HG02798 (cell line): ENCODE data around the gene GUCY1A1.

ENCODE experiments used
- ATAC-seq: cut with Tn5 transposase; IDR thresholded peaks from one replicate; pipeline ENCODE4 v1.9.1; 2021; ENCODE audit warnings: mild to moderate bottlenecking; ENCODE audit not compliant: unreplicated experiment, poor library complexity

Gene GUCY1A1

DNA sequence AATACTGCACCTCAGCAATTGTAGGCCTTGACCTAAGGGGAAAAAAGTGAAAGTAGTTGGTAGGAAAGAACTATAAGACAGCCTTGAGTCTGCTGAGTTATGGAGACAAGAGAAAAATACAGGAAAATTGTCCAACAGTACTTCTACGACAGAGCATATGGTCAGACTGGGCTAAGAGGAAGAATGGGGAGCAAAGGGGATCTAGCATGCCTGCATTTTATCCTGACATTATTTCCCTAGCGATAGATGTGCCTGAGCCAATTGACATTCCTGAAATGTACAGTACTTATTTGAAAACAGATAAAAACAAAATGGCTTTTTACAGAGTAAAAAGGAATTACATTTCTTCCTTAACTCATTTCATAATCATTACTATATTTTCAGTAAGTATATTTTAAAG, 22.2 kb downstream of the GUCY1A1 start:
- no peak for ATAC-seq

DNA sequence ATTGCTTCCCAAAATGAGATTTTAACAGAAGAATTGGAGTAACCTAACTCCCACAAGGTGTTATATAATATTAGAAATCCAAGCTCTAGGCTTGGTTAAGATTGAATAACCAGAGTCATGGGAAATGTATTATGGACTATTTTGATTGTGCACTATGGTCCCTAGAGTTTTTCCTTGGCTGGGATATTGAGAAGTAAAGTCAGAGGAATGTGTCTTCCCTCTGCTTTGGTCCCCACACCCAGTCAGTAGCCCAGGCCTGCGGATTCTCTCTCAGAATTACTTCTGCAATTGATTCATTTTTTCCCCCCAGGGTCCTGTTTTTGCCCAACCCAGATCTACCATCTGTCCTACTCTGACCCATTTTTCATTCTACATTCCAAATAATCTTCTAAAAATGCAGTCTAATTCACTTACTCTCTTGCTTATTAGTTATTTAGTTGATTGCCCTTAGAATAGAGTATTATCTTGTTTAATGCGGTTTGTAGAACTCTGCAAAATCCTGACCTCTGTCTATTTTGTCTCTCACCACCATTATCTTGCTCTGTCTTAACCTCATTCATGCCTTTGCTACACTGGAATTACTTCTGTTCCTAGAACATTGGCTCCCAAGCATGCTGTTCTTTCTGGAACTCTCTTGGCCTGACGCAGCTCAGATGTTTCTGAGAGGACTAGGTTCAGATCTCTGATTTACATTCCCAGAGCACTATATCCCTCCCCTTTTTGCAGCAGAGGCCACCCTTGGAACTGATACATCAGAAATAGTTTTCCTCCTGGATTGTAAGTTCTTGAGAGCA, 23.6 kb downstream of the GUCY1A1 start:
- no peak for ATAC-seq

DNA sequence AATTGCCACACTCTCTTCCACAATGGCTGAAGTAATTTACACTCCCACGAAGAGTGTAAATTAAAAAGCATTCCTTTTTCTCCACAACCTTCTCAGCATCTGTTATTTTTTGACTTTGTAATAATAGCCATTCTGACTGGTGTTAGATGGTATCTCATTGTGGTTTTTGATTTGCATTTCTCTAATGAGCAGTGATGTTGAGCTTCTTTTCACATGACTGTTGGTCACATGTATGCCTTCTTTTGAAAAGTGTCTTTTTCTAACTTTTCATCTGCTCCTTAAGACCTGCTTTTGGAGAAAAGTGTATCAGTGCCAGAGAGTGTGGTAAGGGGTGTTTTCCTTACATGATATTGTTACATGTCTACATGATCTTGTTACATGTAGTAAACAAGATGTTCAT, 25.7 kb downstream of the GUCY1A1 start:
- peak; percentile 57 for ATAC-seq

DNA sequence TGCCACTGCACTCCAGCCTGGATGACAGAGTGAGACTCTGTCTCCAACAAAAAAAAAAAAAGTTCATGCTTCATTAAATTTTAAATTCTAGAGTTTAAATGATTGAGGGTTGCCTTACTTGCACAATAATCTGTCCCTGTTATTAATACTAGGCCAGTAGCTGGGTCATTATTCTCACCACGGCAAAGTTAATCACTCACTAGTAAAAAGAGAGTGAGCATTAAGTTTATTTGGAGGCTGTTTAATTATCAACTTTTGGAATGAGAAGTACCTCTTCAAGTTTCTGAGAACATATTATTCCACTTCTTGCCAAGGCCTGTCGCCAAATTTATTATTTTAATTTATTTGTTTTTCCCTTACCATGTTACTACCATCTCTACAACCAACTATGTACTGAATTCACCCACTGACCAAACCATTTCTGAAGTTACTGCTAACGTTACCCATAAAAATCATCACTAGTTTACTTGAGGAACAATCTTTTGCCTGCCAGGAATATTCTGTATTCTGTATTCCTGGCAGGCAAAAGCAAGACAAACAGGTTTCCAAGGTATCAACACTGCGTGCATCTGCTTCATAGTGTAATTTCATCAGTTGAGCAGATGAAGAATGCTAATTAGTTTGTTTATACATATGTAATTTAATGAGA, 26.5 kb downstream of the GUCY1A1 start:
- ATAC-seq = no peak

DNA sequence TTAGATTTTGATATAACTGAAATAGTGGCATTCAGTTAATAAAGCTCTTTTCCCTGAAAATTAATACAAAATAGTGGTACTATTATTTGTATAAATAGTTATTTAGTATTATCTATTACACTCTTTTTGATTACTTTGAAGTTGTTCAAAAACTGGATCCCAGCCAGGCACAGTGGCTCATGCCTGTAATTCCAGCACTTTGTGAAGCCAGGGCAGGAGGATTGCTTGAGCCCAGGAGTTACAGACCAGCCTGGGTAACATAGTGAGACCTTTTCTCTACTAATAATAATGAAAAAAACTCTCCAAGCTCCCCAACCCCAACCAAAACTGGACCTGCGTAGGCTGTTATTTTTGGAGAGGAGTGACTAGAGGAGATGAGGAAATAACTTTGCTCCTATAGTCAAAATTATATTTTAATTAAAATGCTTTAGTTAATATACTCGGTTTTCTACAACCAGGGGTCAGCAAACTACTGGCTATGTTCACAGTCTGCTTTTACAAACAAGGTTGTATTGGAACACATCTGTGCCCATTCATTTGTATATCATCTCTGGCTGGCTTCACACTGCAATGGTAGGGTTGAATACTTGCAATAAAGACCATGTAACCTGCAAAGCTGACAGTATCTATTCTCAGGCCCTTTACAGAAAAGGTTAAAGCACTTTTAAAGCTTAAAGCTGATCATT, 27.6 kb downstream of the GUCY1A1 start:
- no peak for ATAC-seq

DNA sequence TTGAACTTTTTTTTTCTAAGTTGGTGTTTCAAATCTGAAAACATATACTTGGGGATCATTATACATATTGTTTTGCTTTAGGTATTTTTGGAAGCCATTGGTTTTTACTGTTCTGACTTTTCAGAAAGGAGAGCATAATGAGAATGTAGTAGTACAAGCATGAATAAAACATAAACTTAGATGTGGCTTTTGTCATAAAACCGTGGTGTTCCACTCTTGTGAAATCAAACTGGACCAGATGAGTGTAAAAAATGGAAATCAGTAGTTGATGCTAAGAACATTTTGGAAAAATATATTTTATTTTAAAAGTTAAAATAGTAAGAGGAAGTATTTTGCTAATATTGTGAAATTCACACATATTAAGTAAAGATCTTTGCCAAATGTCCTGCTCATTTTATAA, 29.6 kb downstream of the GUCY1A1 start:
- ATAC-seq = no peak

DNA sequence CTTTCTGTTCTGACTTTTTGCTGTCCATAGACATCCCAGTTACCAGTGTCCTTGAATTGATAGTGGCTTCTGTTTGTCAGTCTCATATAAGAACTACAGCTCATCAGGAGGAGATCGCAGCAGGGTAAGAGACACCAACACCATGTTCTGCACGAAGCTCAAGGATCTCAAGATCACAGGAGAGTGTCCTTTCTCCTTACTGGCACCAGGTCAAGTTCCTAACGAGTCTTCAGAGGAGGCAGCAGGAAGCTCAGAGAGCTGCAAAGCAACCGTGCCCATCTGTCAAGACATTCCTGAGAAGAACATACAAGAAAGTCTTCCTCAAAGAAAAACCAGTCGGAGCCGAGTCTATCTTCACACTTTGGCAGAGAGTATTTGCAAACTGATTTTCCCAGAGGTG, 30.1 kb downstream of the GUCY1A1 start:
- no peak for ATAC-seq

DNA sequence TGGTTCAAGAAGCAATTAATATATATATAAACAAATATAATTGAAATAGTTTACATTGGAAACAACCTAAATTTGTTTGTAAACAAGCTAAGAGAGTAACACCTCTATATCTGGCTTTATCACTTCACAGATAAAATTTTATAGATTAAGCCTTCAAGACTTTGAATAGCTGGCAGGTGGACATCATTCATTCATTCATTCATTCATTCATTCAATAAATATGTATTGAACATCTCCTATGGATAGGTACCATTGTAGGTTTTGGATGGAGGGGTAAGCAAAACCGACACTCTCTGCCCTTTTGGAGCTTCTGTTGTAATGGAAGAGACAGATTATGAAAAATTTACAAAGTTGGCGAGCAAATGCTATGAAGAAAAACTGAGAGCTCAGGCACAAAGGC, 35.2 kb downstream of the GUCY1A1 start:
- ATAC-seq = no peak

DNA sequence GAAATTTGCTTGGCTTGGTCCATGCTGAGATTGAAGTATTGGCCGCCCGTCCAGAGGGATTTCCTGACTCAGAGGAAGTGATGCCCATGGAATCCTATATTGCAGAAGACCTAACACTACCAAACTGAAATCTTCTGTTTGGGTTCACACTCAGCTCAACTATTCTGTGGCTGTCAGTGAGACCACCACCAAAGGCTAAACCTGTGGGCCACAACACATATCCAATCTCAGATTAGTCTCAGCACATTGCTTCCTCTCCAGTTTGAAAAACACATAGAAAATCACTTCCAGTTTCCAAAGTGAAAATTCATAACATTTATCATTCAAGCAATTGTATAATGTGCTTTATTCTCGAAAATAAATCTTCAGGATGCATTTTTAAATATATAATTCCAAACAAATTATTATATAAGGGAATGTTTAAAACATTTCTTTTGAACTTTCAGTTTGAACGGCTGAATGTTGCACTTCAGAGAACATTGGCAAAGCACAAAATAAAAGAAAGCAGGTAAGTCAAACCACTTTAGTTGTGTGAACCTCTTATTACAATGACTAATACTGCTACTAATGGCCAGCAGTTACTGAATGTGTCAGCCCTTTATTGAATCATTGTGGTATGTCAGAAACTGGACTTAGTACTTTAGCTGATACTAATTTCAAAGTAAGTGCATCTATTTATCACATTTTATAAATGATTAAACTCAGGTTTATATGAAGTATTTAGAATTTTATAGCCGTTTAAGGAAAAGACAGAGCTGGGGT, 37.0 kb downstream of the GUCY1A1 start:
- ATAC-seq = peak; percentile 90

DNA sequence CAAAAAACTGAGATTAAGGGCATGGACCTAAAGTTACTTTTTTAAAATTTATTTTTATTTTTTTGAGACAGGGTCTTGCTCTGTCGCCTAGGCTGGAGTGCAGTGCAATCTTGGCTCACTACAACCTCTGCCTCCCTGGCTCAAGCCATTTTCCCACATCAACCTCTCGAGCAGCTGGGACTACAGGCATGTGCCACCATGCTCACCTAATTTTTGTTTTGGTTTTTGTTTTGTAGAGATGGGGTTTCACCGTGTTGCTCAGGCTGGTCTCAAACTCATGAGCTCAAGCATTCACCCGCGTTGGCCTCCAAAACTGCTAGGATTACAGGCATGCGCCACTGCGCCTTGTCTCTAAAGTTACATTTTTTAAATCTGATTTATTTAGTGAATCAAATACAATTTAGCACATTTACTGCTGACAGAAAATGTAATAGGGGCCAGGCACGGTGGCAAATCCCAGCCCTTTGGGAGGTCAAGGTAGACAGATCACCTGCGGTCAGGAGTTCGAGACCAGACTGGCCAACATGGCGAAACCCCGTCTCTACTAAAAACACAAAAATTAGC, 38.3 kb downstream of the GUCY1A1 start:
- no peak for ATAC-seq

DNA sequence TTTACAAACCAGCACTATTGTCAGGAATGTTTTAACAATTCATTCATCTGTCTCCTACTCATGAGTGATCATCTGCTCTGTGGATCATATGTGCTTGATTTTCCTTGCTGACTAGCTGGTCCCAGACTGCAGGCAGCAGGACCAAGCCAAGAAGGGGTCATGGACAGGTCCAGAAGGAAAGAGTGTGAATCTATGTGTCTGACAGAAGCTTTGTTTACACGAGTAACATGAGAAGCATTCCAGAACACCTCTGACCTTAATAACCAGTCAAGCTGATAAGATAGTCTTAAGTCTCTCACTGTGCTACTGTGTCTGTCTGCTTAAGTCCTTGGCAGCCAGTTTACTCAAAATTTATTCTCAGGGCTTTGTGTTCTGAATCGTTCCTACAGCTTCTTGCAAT, 39.0 kb downstream of the GUCY1A1 start:
- ATAC-seq = no peak

DNA sequence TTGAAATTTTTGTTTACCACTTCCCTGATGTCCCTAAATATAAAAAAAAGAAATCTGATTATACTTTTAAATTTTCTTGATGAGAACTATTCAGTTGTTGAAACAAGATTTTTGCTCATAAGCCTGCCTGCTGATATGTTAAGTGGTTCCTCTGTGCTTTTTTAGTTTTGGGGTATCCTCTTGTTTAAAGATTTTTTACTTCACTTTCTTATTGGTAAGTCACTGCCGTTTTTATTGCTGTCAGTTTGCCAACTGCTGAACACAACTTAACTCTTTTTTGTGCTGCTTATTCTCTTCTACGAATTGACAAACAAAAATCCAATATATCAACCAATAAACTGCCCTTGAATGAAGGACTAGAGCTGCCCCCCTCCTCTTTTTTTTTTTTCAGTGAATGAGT, 39.5 kb downstream of the GUCY1A1 start:
- no peak for ATAC-seq

DNA sequence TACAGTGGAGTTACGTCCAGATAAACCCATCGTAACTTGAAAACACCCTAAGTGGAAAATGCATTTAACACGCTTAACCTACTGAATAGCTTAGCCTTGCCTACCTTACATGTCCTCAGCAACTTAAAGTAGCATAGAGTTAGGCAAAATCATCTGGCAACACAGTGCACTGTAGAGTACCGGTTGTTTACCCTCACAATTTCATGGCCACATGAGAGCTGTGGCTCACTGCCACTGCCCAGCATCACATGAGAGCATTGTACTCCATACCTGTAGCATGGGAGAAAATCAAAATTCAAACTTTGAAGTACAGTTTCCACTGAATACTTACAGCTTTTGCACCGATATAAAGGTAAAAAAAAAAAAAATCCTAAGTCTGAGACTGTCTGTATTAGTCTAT, 40.6 kb downstream of the GUCY1A1 start:
- no peak for ATAC-seq

DNA sequence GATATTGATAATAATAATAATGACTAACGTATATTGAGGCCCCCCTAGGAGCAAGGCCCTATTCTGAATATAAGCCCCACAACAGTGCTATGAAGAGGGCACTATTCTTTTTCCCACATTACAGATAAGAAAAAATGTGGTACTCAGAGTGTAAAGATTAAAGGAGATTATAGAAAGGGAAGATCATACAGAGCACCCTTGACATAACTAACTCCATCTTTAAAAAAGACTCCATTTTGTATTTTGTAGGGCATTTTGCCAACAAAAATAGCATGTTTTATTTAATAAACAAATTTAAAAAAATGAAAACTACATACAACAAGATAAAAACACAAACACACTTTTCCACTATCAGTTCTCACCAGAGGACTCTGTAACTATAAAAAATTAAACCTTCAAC, 42.1 kb downstream of the GUCY1A1 start:
- ATAC-seq = no peak

DNA sequence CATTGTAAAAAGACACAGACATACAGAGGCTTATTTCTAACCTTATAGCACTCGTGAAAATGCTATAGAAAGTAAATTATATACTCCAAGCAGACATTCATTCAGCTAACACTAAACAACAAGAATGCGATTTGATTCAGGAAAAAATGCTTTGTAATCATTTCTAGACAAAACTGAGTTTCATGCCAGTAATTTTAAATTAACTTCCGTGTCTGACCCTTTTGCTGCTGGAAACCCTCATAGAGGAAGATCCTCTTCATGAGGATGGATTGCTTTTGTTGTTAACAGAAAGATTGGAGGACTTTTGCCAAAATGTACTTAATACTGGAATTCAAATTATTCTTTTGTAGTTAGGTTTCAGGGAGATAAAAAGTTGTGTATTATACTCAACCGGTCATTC, 43.3 kb downstream of the GUCY1A1 start:
- no peak for ATAC-seq

DNA sequence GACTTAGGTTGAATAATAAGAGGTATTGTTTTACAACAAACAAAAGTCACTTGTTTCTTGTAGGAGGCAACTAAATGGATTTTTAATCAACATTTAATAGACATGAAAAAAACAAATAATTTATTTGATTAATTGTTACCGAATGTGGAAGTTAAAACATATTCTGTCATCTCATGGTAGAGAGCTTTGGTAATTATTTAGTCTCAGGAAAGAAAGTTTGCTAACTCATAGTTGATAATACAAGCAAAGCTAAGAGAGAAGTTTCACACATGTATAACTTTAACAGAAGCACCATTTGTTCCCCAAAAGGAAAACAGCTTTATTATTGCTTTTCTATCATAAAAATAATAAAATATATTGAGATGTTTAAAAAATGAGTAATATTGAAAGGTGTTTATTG, 44.9 kb downstream of the GUCY1A1 start:
- no peak for ATAC-seq

DNA sequence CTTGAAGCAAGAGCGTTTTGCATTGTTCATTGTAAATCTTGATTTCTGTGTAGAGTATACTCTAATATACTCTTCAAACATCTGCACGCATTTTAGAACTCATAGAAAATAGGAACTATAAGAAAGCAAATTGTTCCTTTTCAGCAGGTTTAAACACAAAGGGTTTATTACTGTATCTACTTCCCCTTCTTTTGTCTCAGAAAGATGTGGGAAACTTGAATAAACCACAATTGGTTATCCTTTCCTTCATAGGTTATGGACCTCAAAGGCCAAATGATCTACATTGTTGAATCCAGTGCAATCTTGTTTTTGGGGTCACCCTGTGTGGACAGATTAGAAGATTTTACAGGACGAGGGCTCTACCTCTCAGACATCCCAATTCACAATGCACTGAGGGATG, 46.2 kb downstream of the GUCY1A1 start:
- no peak for ATAC-seq

DNA sequence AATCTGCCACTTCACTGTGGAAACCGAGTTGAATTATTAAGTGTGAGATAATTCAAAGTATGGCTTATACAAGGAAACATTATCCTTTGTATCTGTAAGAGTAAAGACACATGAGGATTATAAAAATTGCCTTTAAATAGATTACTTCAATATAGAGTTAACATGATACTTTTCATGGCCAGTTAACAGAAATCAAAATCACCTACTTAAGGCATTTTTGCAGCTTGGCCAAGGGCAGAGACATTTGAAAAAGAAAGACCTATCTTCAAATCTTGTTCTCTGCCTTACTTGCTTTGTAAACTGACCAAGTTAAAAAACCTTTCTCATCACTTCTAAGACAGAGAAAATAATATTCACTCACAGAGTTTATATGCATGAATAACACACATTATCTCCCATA, 47.3 kb downstream of the GUCY1A1 start:
- ATAC-seq = no peak

DNA sequence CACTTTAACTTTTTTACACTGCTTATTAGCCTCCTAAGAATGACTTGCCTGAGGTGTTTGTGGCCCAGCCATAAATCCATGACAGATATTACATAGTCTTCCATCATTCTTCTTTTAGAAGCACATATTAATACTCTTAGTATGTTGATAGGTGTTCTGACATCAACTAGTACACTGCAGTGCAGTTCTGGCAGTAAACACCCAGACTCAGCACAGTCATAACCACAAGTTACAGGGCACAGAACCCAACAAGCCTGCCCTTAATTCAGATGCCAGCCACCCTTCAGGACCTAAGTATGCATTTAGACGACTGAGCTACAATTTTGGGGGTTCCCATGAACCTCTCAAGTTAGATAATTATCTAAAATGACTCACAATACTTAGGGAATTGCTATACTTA, 55.7 kb downstream of the GUCY1A1 start:
- no peak for ATAC-seq

DNA sequence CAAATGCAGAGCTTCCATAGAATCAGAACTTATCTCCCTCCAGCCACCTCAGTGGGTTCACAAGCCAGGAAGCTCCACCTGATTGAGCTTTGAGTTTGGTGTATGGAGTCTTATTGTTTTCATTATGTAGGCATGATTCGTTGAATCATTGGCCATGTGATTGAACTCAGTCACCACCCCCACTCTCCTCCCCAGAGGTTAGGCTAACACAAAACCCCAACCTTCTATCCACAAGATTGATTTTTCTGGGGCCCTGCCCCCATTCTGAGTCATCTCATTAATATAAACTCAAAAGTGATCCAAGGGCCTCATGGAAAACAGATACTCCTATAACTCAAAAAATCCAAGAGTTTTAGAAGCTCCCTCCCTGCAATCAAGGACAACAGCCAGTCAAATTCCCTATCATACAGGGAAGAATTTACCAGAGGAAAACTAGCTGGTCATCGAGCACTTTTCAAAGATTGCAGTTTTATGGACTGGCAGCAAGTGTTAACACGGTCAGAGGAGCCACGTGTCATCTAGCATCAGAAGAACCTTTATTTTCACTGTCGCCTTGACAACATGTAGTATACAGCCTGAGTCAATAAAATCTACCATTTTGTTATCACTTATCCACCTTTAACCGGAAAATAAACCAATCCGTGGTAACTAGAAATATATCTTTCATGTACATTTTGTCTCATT, 56.3 kb downstream of the GUCY1A1 start:
- ATAC-seq = no peak
